Progenitor cell of endocrine pancreas (in vitro differentiated cells): ENCODE results near the gene PSMB8. TPM values are rescaled to one million over a fixed set of nuclear protein-coding genes. Genes with fewer than 3 reads are reported as not detected.

Experiments
- DNase-seq: peaks from one replicate; pipeline ENCODE4 v3.0.0; 2021; ENCODE audit warnings: low spot score; ENCODE audit not compliant: unreplicated experiment
- H3K27ac Mint-ChIP-seq: 2 replicates; pipeline ENCODE4 v1.8.0; 2021; ENCODE audit warnings: mild to moderate bottlenecking, moderate library complexity, mixed read lengths
- H3K27me3 Mint-ChIP-seq: 2 replicates; pipeline ENCODE4 v1.8.0; 2021; ENCODE audit warnings: mixed read lengths
- H3K36me3 Mint-ChIP-seq: 2 replicates; pipeline ENCODE4 v1.8.0; 2022; ENCODE audit warnings: mixed read lengths; ENCODE audit not compliant: insufficient read depth
- H3K4me1 Mint-ChIP-seq: 2 replicates; pipeline ENCODE4 v1.8.0; 2021; ENCODE audit warnings: low read depth, mixed read lengths
- H3K4me3 Mint-ChIP-seq: 2 replicates; pipeline ENCODE4 v1.8.0; 2021; ENCODE audit warnings: low read depth, mild to moderate bottlenecking, moderate library complexity, mixed read lengths
- H3K9me3 Mint-ChIP-seq: 2 replicates; pipeline ENCODE4 v1.8.0; 2021; ENCODE audit warnings: low read depth, mixed read lengths
- CTCF ChIP-seq: fragments of 200-600 bp; sonication (generic); IDR thresholded peaks from one replicate; pipeline ENCODE4 v1.5.0; 2021; ENCODE audit warnings: antibody characterized with exemption, mild to moderate bottlenecking; ENCODE audit not compliant: unreplicated experiment
- total RNA-seq: library from RNA; stranded (reverse); gene quantifications from 2 replicates; pipeline ENCODE4 v1.2.1, GENCODE V29; 2021

Gene PSMB8
- total RNA-seq, 1 donor from 2014 or later, result 0.29 TPM

GRCh38 chr6:32829495-32829894, 14.4 kb downstream of the PSMB8 start:
- DNase-seq, result no peak
- no peak for TF ChIP-seq CTCF
- H3K27me3 Mint-ChIP-seq, result peaks cover 49% of the 10 kb centered on the region
- no peaks in the 10 kb centered on the region for H3K36me3 Mint-ChIP-seq
- no peak overlapping the region for H3K27ac Mint-ChIP-seq
- no peaks in the 10 kb centered on the region for H3K9me3 Mint-ChIP-seq
- H3K4me3 Mint-ChIP-seq, result no peak overlapping the region
- no peaks in the 10 kb centered on the region for H3K4me1 Mint-ChIP-seq

GRCh38 chr6:32827025-32827424, 16.8 kb downstream of the PSMB8 start:
- Mint-ChIP-seq H3K27ac (no peak overlapping the region), H3K4me3 (no peak overlapping the region), H3K4me1 (no peaks in the 10 kb centered on the region), H3K9me3 (no peaks in the 10 kb centered on the region), H3K36me3 (no peaks in the 10 kb centered on the region), H3K27me3 (peaks cover 32% of the 10 kb centered on the region)
- no peak for TF ChIP-seq CTCF
- no peak for DNase-seq

GRCh38 chr6:32825966-32826365, 17.9 kb downstream of the PSMB8 start:
- no peaks in the 10 kb centered on the region for H3K36me3 Mint-ChIP-seq
- peak; percentile 33 for TF ChIP-seq CTCF
- H3K27me3 Mint-ChIP-seq, result peaks cover 34% of the 10 kb centered on the region
- H3K9me3 Mint-ChIP-seq, result no peaks in the 10 kb centered on the region
- H3K4me3 Mint-ChIP-seq, result no peak overlapping the region
- no peak for DNase-seq
- no peaks in the 10 kb centered on the region for H3K4me1 Mint-ChIP-seq
- no peak overlapping the region for H3K27ac Mint-ChIP-seq

GRCh38 chr6:32819729-32820128, 24.1 kb downstream of the PSMB8 start:
- no peaks in the 10 kb centered on the region for H3K9me3 Mint-ChIP-seq
- no peaks in the 10 kb centered on the region for H3K36me3 Mint-ChIP-seq
- no peak for DNase-seq
- H3K4me1 Mint-ChIP-seq, result no peaks in the 10 kb centered on the region
- TF ChIP-seq CTCF, result no peak
- peaks cover 44% of the 10 kb centered on the region for H3K27me3 Mint-ChIP-seq
- H3K27ac Mint-ChIP-seq, result no peak overlapping the region
- no peak overlapping the region for H3K4me3 Mint-ChIP-seq

GRCh38 chr6:32818867-32819266, 25.0 kb downstream of the PSMB8 start:
- Mint-ChIP-seq H3K4me3 (no peak overlapping the region), H3K9me3 (no peaks in the 10 kb centered on the region), H3K27me3 (peaks cover 44% of the 10 kb centered on the region), H3K27ac (no peak overlapping the region), H3K4me1 (no peaks in the 10 kb centered on the region), H3K36me3 (no peaks in the 10 kb centered on the region)
- no peak for TF ChIP-seq CTCF
- DNase-seq, result no peak
